Smooth muscle cell (in vitro differentiated cells): ENCODE data around the gene BACH2. TPM values are rescaled to one million over a fixed set of nuclear protein-coding genes. Genes with fewer than 3 reads are reported as not detected.

ENCODE experiments used
- DNase-seq: peaks from one replicate; lab custom pipeline; 2025; ENCODE audit not compliant: unreplicated experiment; lab: John Stamatoyannopoulos, UW
- H2AFZ ChIP-seq: fragments of 200-600 bp; sonication (generic); 2 replicates; pipeline ENCODE4 v1.6.0; 2016; ENCODE audit warnings: antibody characterized with exemption, low read depth, mild to moderate bottlenecking
- H3F3A ChIP-seq: fragments of 200-600 bp; sonication (generic); 2 replicates; pipeline ENCODE4 v1.6.0; 2017; ENCODE audit warnings: antibody characterized with exemption, low read depth
- H3K27ac ChIP-seq: fragments of 200-600 bp; sonication (generic); 2 replicates; pipeline ENCODE4 v1.5.1; 2016; ENCODE audit warnings: low read depth, mild to moderate bottlenecking
- H3K27me3 ChIP-seq: fragments of 200-600 bp; sonication (generic); 2 replicates; pipeline ENCODE4 v1.6.1; 2016; ENCODE audit warnings: low read depth, mild to moderate bottlenecking
- H3K36me3 ChIP-seq: fragments of 200-600 bp; sonication (generic); 2 replicates; pipeline ENCODE4 v1.5.1; 2016; ENCODE audit warnings: low read depth
- H3K4me1 ChIP-seq: fragments of 200-600 bp; sonication (generic); 2 replicates; pipeline ENCODE4 v1.5.1; 2016; ENCODE audit warnings: low read depth
- H3K4me2 ChIP-seq: fragments of 200-600 bp; sonication (generic); 2 replicates; pipeline ENCODE4 v1.6.0; 2016; ENCODE audit warnings: mild to moderate bottlenecking
- H3K4me3 ChIP-seq: fragments of 200-600 bp; sonication (generic); 2 replicates; pipeline ENCODE4 v1.5.1; 2016; ENCODE audit warnings: mild to moderate bottlenecking
- H3K79me2 ChIP-seq: fragments of 200-600 bp; sonication (generic); 2 replicates; pipeline ENCODE4 v1.6.0; 2016; ENCODE audit warnings: low read depth, mild to moderate bottlenecking
- H3K9ac ChIP-seq: fragments of 200-600 bp; sonication (generic); 2 replicates; pipeline ENCODE4 v1.6.0; 2016; ENCODE audit warnings: low read depth
- H3K9me3 ChIP-seq: fragments of 200-600 bp; sonication (generic); replicated peaks from 2 replicates; pipeline ENCODE4 v1.5.1; 2016; ENCODE audit warnings: low read depth
- H4K20me1 ChIP-seq: fragments of 200-600 bp; sonication (generic); 2 replicates; pipeline ENCODE4 v1.6.0; 2016; ENCODE audit warnings: low read depth
- WGBS: methylation state at CpG from one replicate; pipeline ENCODE4 v1.1.7; 2016; ENCODE audit warnings: low lambda C conversion rate; 5-methylcytosine and 5-hydroxymethylcytosine counted together
- polyA plus RNA-seq: library from polyadenylated mRNA; unstranded; fragments of >200 nt; fragmentation: Nextera tagmentation; extraction: Ambion mirVana; gene quantifications from 2 replicates; pipeline ENCODE4 v1.2.1, GENCODE V29; 2016
- total RNA-seq: library from RNA; depleted of rRNA; stranded (reverse); fragments of >200 nt; gene quantifications from 2 replicates; pipeline ENCODE4 v1.2.3, GENCODE V29; 2014
- TF ChIP-seq, protein P1 (sequence below): fragments of 200-600 bp; sonication (generic); IDR thresholded peaks from 2 replicates; pipeline ENCODE4 v1.5.1; 2017; ENCODE audit warnings: borderline replicate concordance, mild to moderate bottlenecking, antibody characterized with exemption; ENCODE audit not compliant: insufficient read depth, poor library complexity, severe bottlenecking

The BACH2 gene
- total and polyA plus RNA-seq, 2 experiments from 2014 or later = 3.0 to 4.5 TPM

DNA sequence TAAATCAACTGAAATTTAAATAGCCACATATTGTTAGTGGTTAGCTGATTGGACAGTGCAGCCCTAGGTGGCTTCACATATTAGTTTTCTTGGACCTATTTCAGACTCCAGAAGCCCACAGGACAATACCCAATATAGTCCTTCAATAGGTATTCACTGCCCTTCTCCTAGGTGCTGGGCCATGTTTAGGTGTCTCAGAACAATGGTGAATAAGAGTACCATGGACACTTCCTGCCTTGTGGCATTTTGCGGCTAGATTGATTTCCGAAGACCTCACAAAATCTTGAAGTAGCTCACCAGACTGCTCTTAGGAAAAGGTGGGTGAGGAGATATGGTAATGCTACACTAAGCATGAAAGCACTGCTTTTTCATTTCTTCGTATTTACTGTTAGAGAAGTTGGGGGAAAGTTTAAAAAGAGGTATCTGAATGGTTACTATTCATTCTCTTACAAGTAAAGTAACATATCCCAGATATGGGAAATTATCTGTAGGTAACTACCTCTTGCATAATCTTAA, 203.0 kb downstream of the BACH2 start:
- Histone ChIP-seq H3K4me3 (no peak overlapping the region), H3K4me2 (no peak overlapping the region), H3F3A (no peaks in the 10 kb centered on the region), H3K27me3 (no peaks in the 10 kb centered on the region), H3K27ac (no peak overlapping the region), H4K20me1 (no peaks in the 10 kb centered on the region), H2AFZ (no peak overlapping the region), H3K4me1 (peaks cover 11% of the 10 kb centered on the region), H3K9me3 (no peaks in the 10 kb centered on the region), H3K79me2 (no peaks in the 10 kb centered on the region), H3K9ac (no peak overlapping the region), H3K36me3 (no peaks in the 10 kb centered on the region)
- WGBS = 93% methylated on average over 3 of the region's 3 CpGs
- TF ChIP-seq, protein P1, sequence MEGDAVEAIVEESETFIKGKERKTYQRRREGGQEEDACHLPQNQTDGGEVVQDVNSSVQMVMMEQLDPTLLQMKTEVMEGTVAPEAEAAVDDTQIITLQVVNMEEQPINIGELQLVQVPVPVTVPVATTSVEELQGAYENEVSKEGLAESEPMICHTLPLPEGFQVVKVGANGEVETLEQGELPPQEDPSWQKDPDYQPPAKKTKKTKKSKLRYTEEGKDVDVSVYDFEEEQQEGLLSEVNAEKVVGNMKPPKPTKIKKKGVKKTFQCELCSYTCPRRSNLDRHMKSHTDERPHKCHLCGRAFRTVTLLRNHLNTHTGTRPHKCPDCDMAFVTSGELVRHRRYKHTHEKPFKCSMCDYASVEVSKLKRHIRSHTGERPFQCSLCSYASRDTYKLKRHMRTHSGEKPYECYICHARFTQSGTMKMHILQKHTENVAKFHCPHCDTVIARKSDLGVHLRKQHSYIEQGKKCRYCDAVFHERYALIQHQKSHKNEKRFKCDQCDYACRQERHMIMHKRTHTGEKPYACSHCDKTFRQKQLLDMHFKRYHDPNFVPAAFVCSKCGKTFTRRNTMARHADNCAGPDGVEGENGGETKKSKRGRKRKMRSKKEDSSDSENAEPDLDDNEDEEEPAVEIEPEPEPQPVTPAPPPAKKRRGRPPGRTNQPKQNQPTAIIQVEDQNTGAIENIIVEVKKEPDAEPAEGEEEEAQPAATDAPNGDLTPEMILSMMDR = no peak
- DNase-seq = no peak

DNA sequence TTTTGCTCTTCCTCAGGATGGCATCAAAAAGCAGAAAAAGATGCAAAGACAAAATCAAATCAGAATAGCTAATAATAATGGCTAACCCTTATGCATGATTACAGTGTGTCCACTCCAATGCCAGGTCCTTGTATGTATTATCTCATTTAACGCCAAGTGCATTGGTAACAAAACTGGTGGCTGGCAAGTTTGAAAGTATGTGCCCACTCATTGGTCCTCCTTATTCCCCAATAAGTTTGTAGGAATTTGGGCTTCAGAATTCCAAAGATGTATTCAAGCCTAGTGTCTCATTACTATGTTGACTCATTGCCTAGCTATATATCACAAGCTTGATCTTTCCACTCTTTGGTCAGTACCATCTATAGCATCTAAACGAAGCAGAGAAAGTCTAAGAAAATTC, 205.8 kb downstream of the BACH2 start:
- WGBS = 84% methylated on average over 2 of the region's 2 CpGs
- TF ChIP-seq, protein P1 = no peak

DNA sequence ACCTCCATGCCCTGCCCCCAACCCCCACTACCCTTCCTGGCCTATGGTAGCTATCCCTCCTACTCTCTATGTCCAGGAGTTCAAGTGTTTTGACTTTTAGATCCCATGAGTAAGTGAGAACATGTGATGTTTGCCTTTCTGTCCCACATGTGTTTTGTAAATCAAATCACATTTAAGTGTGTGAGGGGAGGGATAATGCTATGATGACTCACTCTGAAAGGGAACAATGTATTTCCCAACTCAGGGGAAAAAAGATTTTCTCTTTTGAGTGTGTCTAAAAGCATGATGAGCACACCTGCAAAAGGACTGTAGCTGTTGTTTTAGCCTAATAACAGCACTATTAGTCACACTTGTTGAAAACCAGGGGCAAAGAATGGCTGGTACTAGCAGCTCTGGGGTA, 208.6 kb downstream of the BACH2 start:
- no peak overlapping the region for H2AFZ ChIP-seq
- no peaks in the 10 kb centered on the region for H3F3A ChIP-seq
- peak overlapping the region; percentile 18 for H3K9ac ChIP-seq
- H3K9me3 ChIP-seq = no peaks in the 10 kb centered on the region
- H3K4me3 ChIP-seq = no peak overlapping the region
- no peaks in the 10 kb centered on the region for H4K20me1 ChIP-seq
- TF ChIP-seq, protein P1 = no peak
- no peak overlapping the region for H3K4me2 ChIP-seq
- H3K4me1 ChIP-seq = no peaks in the 10 kb centered on the region
- peak overlapping the region; percentile 77 for H3K27ac ChIP-seq
- no peaks in the 10 kb centered on the region for H3K27me3 ChIP-seq
- H3K36me3 ChIP-seq = no peaks in the 10 kb centered on the region
- no peak for DNase-seq
- H3K79me2 ChIP-seq = no peaks in the 10 kb centered on the region

More for the DNA sequence above, 205.8 kb downstream of the BACH2 start:
- Histone ChIP-seq H3F3A (no peaks in the 10 kb centered on the region), H3K27me3 (no peaks in the 10 kb centered on the region), H3K4me2 (no peak overlapping the region), H3K9me3 (no peaks in the 10 kb centered on the region), H2AFZ (no peak overlapping the region), H3K36me3 (no peaks in the 10 kb centered on the region), H3K79me2 (no peaks in the 10 kb centered on the region), H3K4me3 (no peak overlapping the region), H3K9ac (no peak overlapping the region), H4K20me1 (no peaks in the 10 kb centered on the region), H3K27ac (no peak overlapping the region), H3K4me1 (no peaks in the 10 kb centered on the region)
- DNase-seq = no peak

DNA sequence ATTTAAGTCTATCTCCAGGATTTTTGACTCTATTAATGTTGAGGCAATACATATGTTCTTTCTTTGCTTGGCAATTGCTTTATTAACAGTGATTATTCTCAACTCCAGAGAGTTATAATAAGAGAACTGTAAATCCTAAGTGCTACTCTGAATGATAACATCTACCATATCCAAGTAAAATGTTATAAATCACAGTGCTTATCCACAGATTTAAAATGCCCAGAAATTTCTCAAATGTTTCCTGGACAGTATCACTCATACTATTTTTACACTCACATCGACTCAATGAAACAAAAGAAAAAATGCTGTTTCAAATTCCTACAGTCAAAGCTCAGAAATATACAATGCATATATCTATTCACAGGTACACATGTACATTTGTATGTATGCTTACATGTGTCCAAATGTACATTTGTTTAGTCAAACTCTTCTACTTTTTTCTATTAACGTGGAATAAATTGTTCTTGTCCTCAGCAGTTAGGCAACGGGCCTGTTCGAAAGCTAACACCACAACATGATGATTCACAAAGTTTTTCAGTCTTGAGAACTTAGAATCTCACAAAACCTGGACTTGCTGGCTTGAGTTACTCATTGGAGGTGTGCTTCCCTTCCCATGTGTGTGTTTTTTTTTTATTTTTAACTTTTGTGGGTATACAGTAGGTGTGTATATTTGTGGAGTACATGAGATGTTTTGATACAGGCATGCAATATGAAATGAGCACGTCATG, 209.4 kb downstream of the BACH2 start:
- H2AFZ ChIP-seq = no peak overlapping the region

More for the DNA sequence above, 209.4 kb downstream of the BACH2 start:
- TF ChIP-seq, protein P1 = no peak
- Histone ChIP-seq H3K27ac (peak overlapping the region; percentile 77), H3K4me2 (peak overlapping the region; percentile 1), H3K9me3 (no peaks in the 10 kb centered on the region), H3K4me1 (no peaks in the 10 kb centered on the region), H3K27me3 (no peaks in the 10 kb centered on the region), H3K4me3 (no peak overlapping the region), H3F3A (no peaks in the 10 kb centered on the region), H3K36me3 (no peaks in the 10 kb centered on the region), H3K9ac (no peak overlapping the region), H4K20me1 (no peaks in the 10 kb centered on the region), H3K79me2 (no peaks in the 10 kb centered on the region)
- no peak for DNase-seq
- 68% methylated on average over 5 of the region's 5 CpGs for WGBS
